Vagina (tissue), 2 donors: Measurements from ENCODE around the gene HEYL.

Source experiments
- POLR2A ChIP-seq, 2 donors: fragments of 450-650 bp; IDR thresholded peaks; one replicate each; pipeline ENCODE4 v1.6.1; 2017; ENCODE audit warnings: antibody characterized with exemption in 2 of 2, mild to moderate bottlenecking in 2 of 2, moderate library complexity in 2 of 2
- POLR2AphosphoS5 ChIP-seq, 2 donors: sonication (generic); formaldehyde crosslinking; IDR thresholded peaks; one replicate each; pipeline ENCODE4 v1.9.0; 2017; ENCODE audit warnings: antibody characterized with exemption in 2 of 2, mild to moderate bottlenecking in 2 of 2, low read depth in 1 of 2; ENCODE audit not compliant: insufficient read depth in 1 of 2
- TF ChIP-seq, protein P1 (sequence below), 3 experiments: fragments of 450-650 bp in 2 of 3; fragments of 200-600 bp in 1 of 3; sonication (generic) in 1 of 3; IDR thresholded peaks; one replicate each; pipeline ENCODE4 v1.5.1; 2017 to 2019; ENCODE audit warnings: antibody characterized with exemption in 3 of 3, mild to moderate bottlenecking in 2 of 3, moderate library complexity in 2 of 3

- no peak for TF ChIP-seq POLR2AphosphoS5 (IDR thresholded peaks at IDR 0.05; ENCODE audit: insufficient read depth in 1 of 2, low read depth in 1 of 2)
- TF ChIP-seq, protein P1, sequence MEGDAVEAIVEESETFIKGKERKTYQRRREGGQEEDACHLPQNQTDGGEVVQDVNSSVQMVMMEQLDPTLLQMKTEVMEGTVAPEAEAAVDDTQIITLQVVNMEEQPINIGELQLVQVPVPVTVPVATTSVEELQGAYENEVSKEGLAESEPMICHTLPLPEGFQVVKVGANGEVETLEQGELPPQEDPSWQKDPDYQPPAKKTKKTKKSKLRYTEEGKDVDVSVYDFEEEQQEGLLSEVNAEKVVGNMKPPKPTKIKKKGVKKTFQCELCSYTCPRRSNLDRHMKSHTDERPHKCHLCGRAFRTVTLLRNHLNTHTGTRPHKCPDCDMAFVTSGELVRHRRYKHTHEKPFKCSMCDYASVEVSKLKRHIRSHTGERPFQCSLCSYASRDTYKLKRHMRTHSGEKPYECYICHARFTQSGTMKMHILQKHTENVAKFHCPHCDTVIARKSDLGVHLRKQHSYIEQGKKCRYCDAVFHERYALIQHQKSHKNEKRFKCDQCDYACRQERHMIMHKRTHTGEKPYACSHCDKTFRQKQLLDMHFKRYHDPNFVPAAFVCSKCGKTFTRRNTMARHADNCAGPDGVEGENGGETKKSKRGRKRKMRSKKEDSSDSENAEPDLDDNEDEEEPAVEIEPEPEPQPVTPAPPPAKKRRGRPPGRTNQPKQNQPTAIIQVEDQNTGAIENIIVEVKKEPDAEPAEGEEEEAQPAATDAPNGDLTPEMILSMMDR (IDR thresholded peaks at IDR 0.05): no peak
- no peak for TF ChIP-seq POLR2A (IDR thresholded peaks at IDR 0.05)
Measured at GRCh38 chr1:39635871-39636210, 3.6 kb downstream of the HEYL start.
